Skeletal muscle satellite cell (primary cell): ENCODE results near the gene SIN3A. TPM values are rescaled to one million over a fixed set of nuclear protein-coding genes. Genes with fewer than 3 reads are reported as not detected.
"Not testable (repeated sequence)": the region's sequence is repeated elsewhere in the genome, so short reads cannot be mapped to it uniquely, and the experiment has no call there.

ENCODE experiments used
- H3K27me3 ChIP-seq: 2 replicates; pipeline ENCODE4 v1.7.0; 2013; ENCODE audit warnings: low read length; ENCODE audit not compliant: control insufficient read depth, insufficient read depth
- H3K36me3 ChIP-seq: 2 replicates; pipeline ENCODE4 v1.7.0; 2013; ENCODE audit warnings: mild to moderate bottlenecking, control low read depth, low read length; ENCODE audit not compliant: insufficient read depth
- H3K4me1 ChIP-seq: 2 replicates; pipeline ENCODE4 v1.7.0; 2013; ENCODE audit warnings: low read length; ENCODE audit not compliant: control insufficient read depth, insufficient read depth
- H3K4me2 ChIP-seq: 2 replicates; pipeline ENCODE4 v1.7.0; 2013; ENCODE audit warnings: mild to moderate bottlenecking, low read length
- H3K4me3 ChIP-seq: 2 replicates; pipeline ENCODE4 v1.7.0; 2013; ENCODE audit warnings: low read length
- H3K9ac ChIP-seq: 2 replicates; pipeline ENCODE4 v1.7.0; 2013; ENCODE audit warnings: mild to moderate bottlenecking, low read depth, low read length, moderate library complexity
- H3K9me3 ChIP-seq: replicated peaks from 2 replicates; pipeline ENCODE4 v1.7.0; 2013; ENCODE audit warnings: mild to moderate bottlenecking, control low read depth, low read length
- total RNA-seq: library from RNA; depleted of rRNA; stranded (reverse); fragments of >200 nt; gene quantifications from 2 replicates; pipeline ENCODE4 v1.2.3, GENCODE V29; 2012; rRNA removed

The SIN3A gene
- total RNA-seq: 14.9 and 19.3 TPM in 2 replicates

GRCh38 chr15:75451674-75452363, at the start of gene SIN3A:
Gene SIN3A, minus strand, starts transcription at chr15:75451690. Its CDS starts 21,315 bp downstream, at chr15:75430375.
- Histone ChIP-seq H3K4me1 (peaks cover 32% of the 10 kb centered on the region), H3K9ac (peak within 1 kb of the TSS; percentile 89), H3K4me3 (peak within 1 kb of the TSS; percentile 99), H3K36me3 (peaks cover 5% of the 10 kb centered on the region), H3K4me2 (peak within 1 kb of the TSS; percentile 100), H3K9me3 (no peaks in the 10 kb centered on the region), H3K27me3 (no peaks in the 10 kb centered on the region)

GRCh38 chr15:75493732-75494131, 42.2 kb upstream of the SIN3A start:
- Histone ChIP-seq H3K4me2 (no peak overlapping the region), H3K9ac (no peak overlapping the region), H3K36me3 (peaks cover 17% of the 10 kb centered on the region), H3K4me1 (no peaks in the 10 kb centered on the region), H3K4me3 (no peak overlapping the region), H3K27me3 (no peaks in the 10 kb centered on the region), H3K9me3 (no peaks in the 10 kb centered on the region)

- H3K4me1 ChIP-seq: no peaks in the 10 kb centered on the region
- H3K4me2 ChIP-seq: no peak overlapping the region
- no peaks in the 10 kb centered on the region for H3K27me3 ChIP-seq
- H3K4me3 ChIP-seq: no peak overlapping the region
- H3K9ac ChIP-seq: no peak overlapping the region
- H3K36me3 ChIP-seq: peaks cover 39% of the 10 kb centered on the region
- no peaks in the 10 kb centered on the region for H3K9me3 ChIP-seq
Observed at GRCh38 chr15:75483961-75484360, 32.5 kb upstream of the SIN3A start.

GRCh38 chr15:75483556-75483955, 32.1 kb upstream of the SIN3A start:
- H3K36me3 ChIP-seq: peaks cover 39% of the 10 kb centered on the region
- not testable (repeated sequence) for H3K9me3 ChIP-seq, H3K4me1 ChIP-seq, H3K4me2 ChIP-seq, H3K9ac ChIP-seq, H3K4me3 ChIP-seq, H3K27me3 ChIP-seq

- Histone ChIP-seq H3K27me3 (no peaks in the 10 kb centered on the region), H3K4me1 (no peaks in the 10 kb centered on the region), H3K4me2 (no peak overlapping the region), H3K4me3 (no peak overlapping the region), H3K9ac (no peak overlapping the region), H3K9me3 (no peaks in the 10 kb centered on the region), H3K36me3 (peaks cover 40% of the 10 kb centered on the region)
Observed at GRCh38 chr15:75483106-75483505, 31.6 kb upstream of the SIN3A start.

- not testable (repeated sequence) for H3K9me3 ChIP-seq, H3K9ac ChIP-seq
- H3K36me3 ChIP-seq: peaks cover 30% of the 10 kb centered on the region
Observed at GRCh38 chr15:75480463-75480862, 29.0 kb upstream of the SIN3A start.

GRCh38 chr15:75479670-75480069, 28.2 kb upstream of the SIN3A start:
- no peaks in the 10 kb centered on the region for H3K9me3 ChIP-seq
- peaks cover 25% of the 10 kb centered on the region for H3K36me3 ChIP-seq
- H3K4me2 ChIP-seq: no peak overlapping the region
- no peak overlapping the region for H3K4me3 ChIP-seq
- no peaks in the 10 kb centered on the region for H3K27me3 ChIP-seq
- no peak overlapping the region for H3K9ac ChIP-seq
- no peaks in the 10 kb centered on the region for H3K4me1 ChIP-seq

More at GRCh38 chr15:75480463-75480862, 29.0 kb upstream of the SIN3A start:
- not testable (repeated sequence) for H3K4me3 ChIP-seq, H3K4me2 ChIP-seq, H3K4me1 ChIP-seq, H3K27me3 ChIP-seq

- H3K4me3 ChIP-seq, H3K4me2 ChIP-seq, H3K9ac ChIP-seq, H3K27me3 ChIP-seq, H3K4me1 ChIP-seq, H3K9me3 ChIP-seq: not testable (repeated sequence)
- H3K36me3 ChIP-seq: peaks cover 19% of the 10 kb centered on the region
Observed at GRCh38 chr15:75477094-75477493, 25.6 kb upstream of the SIN3A start.

- H3K4me1 ChIP-seq: no peaks in the 10 kb centered on the region
- H3K4me2 ChIP-seq: no peak overlapping the region
- H3K9me3 ChIP-seq: no peaks in the 10 kb centered on the region
- no peak overlapping the region for H3K4me3 ChIP-seq
- no peak overlapping the region for H3K9ac ChIP-seq
- H3K36me3 ChIP-seq: peaks cover 65% of the 10 kb centered on the region
- no peaks in the 10 kb centered on the region for H3K27me3 ChIP-seq
Observed at GRCh38 chr15:75468913-75469598, 17.6 kb upstream of the SIN3A start.

- Histone ChIP-seq H3K9me3 (no peaks in the 10 kb centered on the region), H3K27me3 (no peaks in the 10 kb centered on the region), H3K36me3 (peaks cover 2% of the 10 kb centered on the region), H3K4me2 (no peak overlapping the region), H3K4me1 (peaks cover 11% of the 10 kb centered on the region), H3K9ac (no peak overlapping the region), H3K4me3 (no peak overlapping the region)
Observed at GRCh38 chr15:75460646-75461045, 9.2 kb upstream of the SIN3A start.

- Histone ChIP-seq H3K27me3 (no peaks in the 10 kb centered on the region), H3K9ac (no peak overlapping the region), H3K4me1 (peaks cover 11% of the 10 kb centered on the region), H3K9me3 (no peaks in the 10 kb centered on the region), H3K4me3 (no peak overlapping the region), H3K36me3 (no peaks in the 10 kb centered on the region), H3K4me2 (no peak overlapping the region)
Observed at GRCh38 chr15:75459581-75459980, 8.1 kb upstream of the SIN3A start.

- Histone ChIP-seq H3K27me3 (no peaks in the 10 kb centered on the region), H3K9me3 (no peaks in the 10 kb centered on the region), H3K4me3 (peak overlapping the region; percentile 96), H3K9ac (no peak overlapping the region), H3K36me3 (no peaks in the 10 kb centered on the region), H3K4me2 (peak overlapping the region; percentile 99), H3K4me1 (peaks cover 25% of the 10 kb centered on the region)
Observed at GRCh38 chr15:75456710-75457109, 5.2 kb upstream of the SIN3A start.
